ENCODE data around the gene ABHD2.
A peak's percentile ranks its signal among the peaks of the same experiment; 100 is the strongest.

ABHD2 gene

GRCh38 chr15:89179966-89180875 is 92.0 kb downstream of the ABHD2 start:
- Histone ChIP-seq H3K9ac (no peak overlapping the region), H3K9me3 (replicated peaks in 1 of 11) (no peaks in the 10 kb centered on the region), H3K4me3 (no peak overlapping the region), H3K27ac (no peak overlapping the region), H3K36me3 (peaks cover 53 to 85% (median 66%) of the 10 kb centered on the region in 11 experiments), H4K20me1 (no peaks in the 10 kb centered on the region), H3K4me1 (peaks cover 0 to 17% (median 13%) of the 10 kb centered on the region in 10 experiments; a peak in 15 of 20 replicates), H3K4me2 (no peak overlapping the region), H3K27me3 (no peaks in the 10 kb centered on the region)
- no peak for TF ChIP-seq Cebpa-rat (IDR thresholded peaks at IDR 0.05)

GRCh38 chr15:89184357-89184756 is 96.1 kb downstream of the ABHD2 start:
- TF ChIP-seq Cebpa-rat (IDR thresholded peaks at IDR 0.05) = no peak

GRCh38 chr15:89184886-89185526 is 96.8 kb downstream of the ABHD2 start:
- H3K4me1 ChIP-seq = no peaks in the 10 kb centered on the region
- no peaks in the 10 kb centered on the region for H3K9me3 ChIP-seq (replicated peaks in 1 of 11)
- no peaks in the 10 kb centered on the region for H3K27me3 ChIP-seq
- no peak overlapping the region for H3K27ac ChIP-seq
- no peak for TF ChIP-seq Cebpa-rat (IDR thresholded peaks at IDR 0.05)
- H3K4me2 ChIP-seq = no peak overlapping the region
- H3K36me3 ChIP-seq = peaks cover 57 to 86% (median 70%) of the 10 kb centered on the region in 11 experiments
- no peak overlapping the region for H3K4me3 ChIP-seq
- no peak overlapping the region for H3K9ac ChIP-seq
- no peaks in the 10 kb centered on the region for H4K20me1 ChIP-seq

More at GRCh38 chr15:89184357-89184756, 96.1 kb downstream of the ABHD2 start:
- no peaks in the 10 kb centered on the region for H3K9me3 ChIP-seq (replicated peaks in 1 of 11)
- no peaks in the 10 kb centered on the region for H3K4me1 ChIP-seq
- no peak overlapping the region for H3K9ac ChIP-seq
- no peaks in the 10 kb centered on the region for H4K20me1 ChIP-seq
- H3K27ac ChIP-seq = no peak overlapping the region
- H3K4me3 ChIP-seq = no peak overlapping the region
- no peaks in the 10 kb centered on the region for H3K27me3 ChIP-seq
- peaks cover 56 to 86% (median 70%) of the 10 kb centered on the region in 11 experiments for H3K36me3 ChIP-seq
- no peak overlapping the region for H3K4me2 ChIP-seq

GRCh38 chr15:89186803-89187202 is 98.5 kb downstream of the ABHD2 start:
- Histone ChIP-seq H4K20me1 (no peaks in the 10 kb centered on the region), H3K9ac (no peak overlapping the region), H3K9me3 (replicated peaks in 1 of 11) (no peaks in the 10 kb centered on the region), H3K27me3 (no peaks in the 10 kb centered on the region), H3K4me3 (no peak overlapping the region), H3K27ac (no peak overlapping the region), H3K36me3 (peaks cover 67 to 90% (median 78%) of the 10 kb centered on the region in 11 experiments), H3K4me2 (no peak overlapping the region), H3K4me1 (peaks cover 0 to 13% (median 10%) of the 10 kb centered on the region in 10 experiments; a peak in 11 of 20 replicates)
- TF ChIP-seq Cebpa-rat (IDR thresholded peaks at IDR 0.05) = no peak

- H3K27me3 ChIP-seq = no peaks in the 10 kb centered on the region
- no peak overlapping the region for H3K4me2 ChIP-seq
- peaks cover 70 to 93% (median 84%) of the 10 kb centered on the region in 11 experiments for H3K36me3 ChIP-seq
- no peak for TF ChIP-seq Cebpa-rat (IDR thresholded peaks at IDR 0.05)
- no peak overlapping the region for H3K9ac ChIP-seq
- no peak overlapping the region for H3K4me3 ChIP-seq
- H3K27ac ChIP-seq = no peak overlapping the region
- peaks cover 0 to 19% (median 16%) of the 10 kb centered on the region in 10 experiments; a peak in 11 of 20 replicates for H3K4me1 ChIP-seq
- H4K20me1 ChIP-seq = no peaks in the 10 kb centered on the region
- H3K9me3 ChIP-seq (replicated peaks in 1 of 11) = no peaks in the 10 kb centered on the region
Measured at GRCh38 chr15:89187301-89187985, 99.2 kb downstream of the ABHD2 start.

- TF ChIP-seq Cebpa-rat (IDR thresholded peaks at IDR 0.05) = no peak
- Histone ChIP-seq H3K9ac (no peak overlapping the region), H3K27ac (no peak overlapping the region), H3K4me1 (peaks cover 0 to 24% (median 20%) of the 10 kb centered on the region in 10 experiments; a peak in 11 of 20 replicates), H4K20me1 (no peaks in the 10 kb centered on the region), H3K4me3 (no peak overlapping the region), H3K36me3 (peaks cover 77 to 94% (median 90%) of the 10 kb centered on the region in 11 experiments), H3K27me3 (no peaks in the 10 kb centered on the region), H3K9me3 (replicated peaks in 1 of 11) (no peaks in the 10 kb centered on the region), H3K4me2 (no peak overlapping the region)
Measured at GRCh38 chr15:89187986-89188514, 99.8 kb downstream of the ABHD2 start.

- Histone ChIP-seq H3K27ac (peak overlapping the region in 5 of 11 experiments; percentile 0 to 49 (median 31); a peak in 6 of 22 replicates), H3K4me3 (no peak overlapping the region), H3K4me2 (peak overlapping the region in 5 of 11 experiments; percentile 5 to 52 (median 47); a peak in 8 of 22 replicates), H3K9ac (no peak overlapping the region), H3K4me1 (peaks cover 0 to 24% (median 20%) of the 10 kb centered on the region in 10 experiments; a peak in 11 of 20 replicates), H3K27me3 (no peaks in the 10 kb centered on the region), H4K20me1 (no peaks in the 10 kb centered on the region), H3K36me3 (peaks cover 87 to 100% (median 93%) of the 10 kb centered on the region in 11 experiments), H3K9me3 (replicated peaks in 1 of 11) (no peaks in the 10 kb centered on the region)
- TF ChIP-seq Cebpa-rat (IDR thresholded peaks at IDR 0.05) = no peak
Measured at GRCh38 chr15:89192136-89192535, 103.9 kb downstream of the ABHD2 start.

- peaks cover 81 to 100% (median 93%) of the 10 kb centered on the region in 11 experiments for H3K36me3 ChIP-seq
- peak overlapping the region in 2 of 11 experiments; percentile 1 to 49; a peak in 4 of 22 replicates for H3K27ac ChIP-seq
Measured at GRCh38 chr15:89192766-89193165, 104.5 kb downstream of the ABHD2 start.

More at GRCh38 chr15:89192766-89193165, 104.5 kb downstream of the ABHD2 start:
- Histone ChIP-seq H3K9ac (no peak overlapping the region), H4K20me1 (no peaks in the 10 kb centered on the region), H3K4me3 (no peak overlapping the region), H3K9me3 (replicated peaks in 1 of 11) (no peaks in the 10 kb centered on the region), H3K27me3 (no peaks in the 10 kb centered on the region), H3K4me1 (peaks cover 0 to 24% (median 20%) of the 10 kb centered on the region in 10 experiments; a peak in 11 of 20 replicates), H3K4me2 (peak overlapping the region in 4 of 11 experiments; percentile 11 to 52 (median 48); a peak in 4 of 22 replicates)
- TF ChIP-seq Cebpa-rat (IDR thresholded peaks at IDR 0.05) = no peak

Measured in BLaER1 treated with 17β-estradiol and CSF1 and Interleukin-3, amounts not matched to agents 10 nM and 100 nM (cell line).